HepG2 (cell line): ENCODE data around the gene NRP1. TPM values are rescaled to one million over a fixed set of nuclear protein-coding genes. Genes with fewer than 3 reads are reported as not detected.

Experiments
- ATAC-seq: fragments of 200-7000 bp; cut with Tn5 transposase; 3 replicates; pipeline ENCODE4 v1.9.1; 2020; ENCODE audit warnings: mild to moderate bottlenecking, moderate library complexity
- BruUV-seq: library from RNA; stranded (reverse); fragments of 400-500 nt; replicated peaks from 2 replicates; lab custom pipeline; 2021; lab: Mats Ljungman, UMichigan
- CTCF ChIA-PET: fragments of 300-600 bp; formaldehyde crosslinking; extraction: SDS; loops from one replicate; lab custom pipeline; 2021; ENCODE audit warnings: low total read pairs, inconsistent platforms, low intra/inter-chr PET ratio; lab: Yijun Ruan, JAX
- POLR2A ChIA-PET: fragments of 350-600 bp; sonication (Branson Sonifier 250); formaldehyde crosslinking; loops from one replicate; lab custom pipeline; 2020; ENCODE audit warnings: antibody characterized with exemption, inconsistent platforms; lab: Yijun Ruan, JAX
- DNase-seq: peaks from one replicate; pipeline ENCODE4 v3.0.0-alpha.2; 2015; ENCODE audit warnings: low spot score
- FAIRE-seq: peaks from 3 replicates; lab custom pipeline; 2011; peaks lifted over from hg19 to GRCh38; lab: Jason Lieb, UNC
- H2AFZ ChIP-seq: one replicate; pipeline ENCODE4 v1.6.1; 2011; ENCODE audit warnings: low read length, inconsistent platforms
- H3K27ac ChIP-seq: fragments of 300-600 bp; 3 replicates; pipeline ENCODE4 v1.8.0; 2011; ENCODE audit warnings: mixed run types, mild to moderate bottlenecking, mixed read lengths, low read length, inconsistent platforms; ENCODE audit not compliant: insufficient read depth; ENCODE audit errors: extremely low read length
- H3K27me3 ChIP-seq, 2 experiments: fragments of 200-600 bp in 1 of 2; 2 replicates in 1 of 2; 3 replicates in 1 of 2; pipeline versions ENCODE4 v1.6.0 to v1.8.0; 2011; ENCODE audit warnings: low read length in 2 of 2, mild to moderate bottlenecking in 2 of 2, moderate library complexity in 2 of 2, inconsistent platforms in 1 of 2; ENCODE audit not compliant: insufficient read depth in 2 of 2, control insufficient read depth in 1 of 2
- H3K36me3 ChIP-seq, 2 experiments: fragments of 200-600 bp in 1 of 2; replicated peaks in 1 of 2; 2 replicates in 1 of 2; 3 replicates in 1 of 2; pipeline versions ENCODE4 v1.5.1 to v1.8.0; 2011; ENCODE audit warnings: low read length in 2 of 2, inconsistent platforms in 1 of 2; ENCODE audit not compliant: insufficient read depth in 2 of 2, control insufficient read depth in 1 of 2
- H3K4me1 ChIP-seq: 2 replicates; pipeline ENCODE4 v1.5.1; 2012; ENCODE audit warnings: low read length, inconsistent platforms; ENCODE audit not compliant: insufficient read depth
- H3K4me2 ChIP-seq: 2 replicates; pipeline ENCODE4 v1.6.0; 2011; ENCODE audit warnings: low read depth, low read length, inconsistent platforms
- H3K4me3 ChIP-seq, 3 experiments: fragments of 200-600 bp in 1 of 3; sonication (generic), shearing (Covaris generic) in 1 of 3; replicated peaks in 1 of 3; 2 replicates each; pipeline ENCODE4 v1.5.1; 2011 to 2016; ENCODE audit warnings: low read length in 3 of 3, inconsistent platforms in 2 of 3, low read depth in 2 of 3, mild to moderate bottlenecking in 2 of 3, control low read depth in 1 of 3, mixed read lengths in 1 of 3; ENCODE audit not compliant: insufficient read depth in 1 of 3
- H3K79me2 ChIP-seq: one replicate; pipeline ENCODE4 v1.6.1; 2011; ENCODE audit warnings: low read length, inconsistent platforms; ENCODE audit not compliant: insufficient read depth
- H3K9ac ChIP-seq: 2 replicates; pipeline ENCODE4 v1.6.0; 2011; ENCODE audit warnings: mild to moderate bottlenecking, low read depth, low read length, inconsistent platforms; ENCODE audit not compliant: insufficient read depth
- H3K9me3 ChIP-seq: 2 replicates; pipeline ENCODE4 v1.5.1; 2012; ENCODE audit warnings: mild to moderate bottlenecking, low read length
- H4K20me1 ChIP-seq: 2 replicates; pipeline ENCODE4 v1.6.0; 2011; ENCODE audit warnings: inconsistent platforms, mild to moderate bottlenecking, low read length, moderate library complexity; ENCODE audit not compliant: insufficient read depth
- DPF2 ChIP-seq: sonication (generic); formaldehyde crosslinking; IDR thresholded peaks from 2 replicates; pipeline ENCODE4 v1.4.0; 2020; ENCODE audit warnings: mild to moderate bottlenecking, low read depth, missing genetic modification reagents, borderline replicate concordance
- ELF1 ChIP-seq: sonication (generic); formaldehyde crosslinking; IDR thresholded peaks from 2 replicates; pipeline ENCODE4 v1.4.0; 2020; ENCODE audit warnings: missing genetic modification reagents
- GFI1 ChIP-seq: sonication (generic); formaldehyde crosslinking; IDR thresholded peaks from 2 replicates; pipeline ENCODE4 v1.5.0; 2020; ENCODE audit warnings: missing genetic modification reagents, mild to moderate bottlenecking, borderline replicate concordance
- KLF15 ChIP-seq: sonication (generic); formaldehyde crosslinking; IDR thresholded peaks from 2 replicates; pipeline ENCODE4 v1.8.1; 2023; ENCODE audit warnings: borderline replicate concordance, mild to moderate bottlenecking, inconsistent platforms, missing genetic modification reagents, mixed read lengths
- MBD4 ChIP-seq: IDR thresholded peaks from 2 replicates; pipeline ENCODE4 v1.6.1; 2012; ENCODE audit warnings: low read length, inconsistent platforms, borderline replicate concordance
- POLR2AphosphoS2 ChIP-seq: IDR thresholded peaks from 2 replicates; pipeline ENCODE4 v1.6.1; 2011; ENCODE audit warnings: low read depth, low read length, improper control_type of control experiment
- POLR2G ChIP-seq: fragments of 200-400 bp; formaldehyde crosslinking; IDR thresholded peaks from 2 replicates; pipeline ENCODE4 v1.6.1; 2018; ENCODE audit warnings: mild to moderate bottlenecking, low read depth, low read length, moderate library complexity
- SIX4 ChIP-seq: sonication (generic); formaldehyde crosslinking; IDR thresholded peaks from 2 replicates; pipeline ENCODE4 v1.4.0; 2020; ENCODE audit warnings: missing genetic modification reagents
- ZHX2 ChIP-seq, 2 experiments: sonication (generic) in 1 of 2; formaldehyde crosslinking in 1 of 2; IDR thresholded peaks; 2 replicates each; pipeline versions ENCODE4 v1.6.1 to v1.9.0; 2014 to 2022; ENCODE audit warnings: antibody characterized with exemption in 1 of 2, borderline replicate concordance in 1 of 2, inconsistent platforms in 1 of 2, low read depth in 1 of 2, missing genetic modification reagents in 1 of 2
- ZNF235 ChIP-seq: sonication (generic); formaldehyde crosslinking; IDR thresholded peaks from 2 replicates; pipeline ENCODE4 v1.8.1; 2023; ENCODE audit warnings: mild to moderate bottlenecking, missing genetic modification reagents, borderline replicate concordance
- ZNF530 ChIP-seq: sonication (generic); formaldehyde crosslinking; IDR thresholded peaks from 2 replicates; pipeline ENCODE4 v1.5.0; 2020; ENCODE audit warnings: low read depth, mild to moderate bottlenecking, missing genetic modification reagents
- ZNF883 ChIP-seq: sonication (generic); formaldehyde crosslinking; IDR thresholded peaks from 2 replicates; pipeline ENCODE4 v1.5.1; 2020; ENCODE audit warnings: mild to moderate bottlenecking, missing genetic modification reagents; ENCODE audit errors: not compliant biosample characterization
- WGBS: methylation state at CpG from one replicate; pipeline ENCODE4 v1.1.6; 2017; ENCODE audit warnings: low lambda C conversion rate; 5-methylcytosine and 5-hydroxymethylcytosine counted together
- in situ Hi-C: cut with HindIII; loops from 2 replicates; pipeline ENCODE4 v1.10.0; 2017; ENCODE audit warnings: low pct_unique_long_range_greater_than_20kb; ENCODE audit not compliant: extremely low pct_ligation_motif_present
- intact Hi-C: fragments of 100-400 bp; cut with micrococcal nuclease; formaldehyde crosslinking; loops from one replicate; pipeline ENCODE4 v1.10.0; 2022; ENCODE audit not compliant: unreplicated experiment
- polyA plus RNA-seq, 8 experiments: library from polyadenylated mRNA; depleted of rRNA in 3 of 8; stranded (reverse) in 7 of 8; unstranded in 1 of 8; fragments of >200 nt; fragmentation: Illumina TruSeq in 4 of 8; extraction: Trizol in 4 of 8; gene quantifications; 2 replicates each; pipeline versions ENCODE4 v1.2.1 to v1.2.3, GENCODE V29; 2011 to 2016; ENCODE audit warnings: low read depth in 4 of 8, missing spikeins in 1 of 8, mixed read lengths in 1 of 8; ENCODE audit not compliant: insufficient read depth in 1 of 8
- total RNA-seq, 5 experiments: library from RNA; depleted of rRNA; stranded (reverse); fragments of >200 nt; fragmentation: Illumina TruSeq; extraction: Trizol; gene quantifications; 2 replicates each; pipeline ENCODE4 v1.2.3, GENCODE V29; 2016; ENCODE audit warnings: low read depth in 1 of 5
- TF ChIP-seq, protein P1 (sequence below): sonication (generic); formaldehyde crosslinking; IDR thresholded peaks from 2 replicates; pipeline ENCODE4 v1.4.0; 2020; ENCODE audit warnings: missing genetic modification reagents, borderline replicate concordance

NRP1 gene
- total and polyA plus RNA-seq, 2 of the 13 experiments (the other 11 are each of a cell fraction or from before 2014, with no cell fraction given), result 5.3 to 5.8 TPM

- TF ChIP-seq ZHX2 (IDR thresholded peaks at IDR 0.05; ENCODE audit: low read depth) (no peak), ZHX2 (CRISPR knock-in tag; IDR thresholded peaks at IDR 0.05; ENCODE audit: borderline replicate concordance) (no peak)
- TF ChIP-seq, all 625 proteins: peak for 0
Observed at GRCh38 chr10:33298110-33298509, 36.4 kb downstream of the NRP1 start (continued).

DNA sequence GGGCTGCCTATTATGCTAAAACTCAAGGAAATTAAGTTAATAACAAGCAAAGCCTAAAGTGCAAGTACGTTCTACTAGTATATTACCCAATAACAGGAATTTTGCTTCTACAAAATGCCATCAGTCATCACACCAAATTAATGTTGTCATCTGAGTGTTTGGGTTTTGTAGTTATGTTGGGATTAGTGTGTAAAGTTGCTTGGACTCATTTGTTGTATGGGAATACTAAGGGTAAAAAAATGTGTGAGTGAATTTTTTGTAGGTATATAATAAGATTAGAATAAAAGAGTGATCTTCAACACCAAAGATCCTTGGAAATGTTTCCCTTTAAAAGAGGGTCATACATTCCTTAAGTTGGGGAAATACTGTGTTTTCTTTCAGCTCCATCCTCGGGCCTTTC lies 38.6 kb downstream of the NRP1 start:
- peaks cover 0 to 3% of the 10 kb centered on the region in 2 experiments; a peak in 1 of 5 replicates for H3K36me3 ChIP-seq
- no peak overlapping the region for H3K9ac ChIP-seq
- no TSS peak for BruUV-seq
- CTCF ChIA-PET, result no interaction called here
- H3K4me1 ChIP-seq, result peaks cover 42% of the 10 kb centered on the region
- FAIRE-seq, result no peak
- H3K27ac ChIP-seq, result no peak overlapping the region
- intact Hi-C loops, result no loop called here
- TF ChIP-seq ZNF883 (CRISPR knock-in tag), result no peak
- no peak for TF ChIP-seq POLR2AphosphoS2
- no peak for TF ChIP-seq KLF15 (CRISPR knock-in tag)
- TF ChIP-seq ZNF530 (CRISPR knock-in tag), result no peak
- TF ChIP-seq SIX4 (CRISPR knock-in tag), result no peak
- no peak for TF ChIP-seq POLR2G
- no peak for TF ChIP-seq GFI1 (CRISPR knock-in tag)
- TF ChIP-seq ZNF235, result no peak
- no peak for TF ChIP-seq ELF1 (CRISPR knock-in tag)
- TF ChIP-seq MBD4, result no peak
- TF ChIP-seq, protein P1, sequence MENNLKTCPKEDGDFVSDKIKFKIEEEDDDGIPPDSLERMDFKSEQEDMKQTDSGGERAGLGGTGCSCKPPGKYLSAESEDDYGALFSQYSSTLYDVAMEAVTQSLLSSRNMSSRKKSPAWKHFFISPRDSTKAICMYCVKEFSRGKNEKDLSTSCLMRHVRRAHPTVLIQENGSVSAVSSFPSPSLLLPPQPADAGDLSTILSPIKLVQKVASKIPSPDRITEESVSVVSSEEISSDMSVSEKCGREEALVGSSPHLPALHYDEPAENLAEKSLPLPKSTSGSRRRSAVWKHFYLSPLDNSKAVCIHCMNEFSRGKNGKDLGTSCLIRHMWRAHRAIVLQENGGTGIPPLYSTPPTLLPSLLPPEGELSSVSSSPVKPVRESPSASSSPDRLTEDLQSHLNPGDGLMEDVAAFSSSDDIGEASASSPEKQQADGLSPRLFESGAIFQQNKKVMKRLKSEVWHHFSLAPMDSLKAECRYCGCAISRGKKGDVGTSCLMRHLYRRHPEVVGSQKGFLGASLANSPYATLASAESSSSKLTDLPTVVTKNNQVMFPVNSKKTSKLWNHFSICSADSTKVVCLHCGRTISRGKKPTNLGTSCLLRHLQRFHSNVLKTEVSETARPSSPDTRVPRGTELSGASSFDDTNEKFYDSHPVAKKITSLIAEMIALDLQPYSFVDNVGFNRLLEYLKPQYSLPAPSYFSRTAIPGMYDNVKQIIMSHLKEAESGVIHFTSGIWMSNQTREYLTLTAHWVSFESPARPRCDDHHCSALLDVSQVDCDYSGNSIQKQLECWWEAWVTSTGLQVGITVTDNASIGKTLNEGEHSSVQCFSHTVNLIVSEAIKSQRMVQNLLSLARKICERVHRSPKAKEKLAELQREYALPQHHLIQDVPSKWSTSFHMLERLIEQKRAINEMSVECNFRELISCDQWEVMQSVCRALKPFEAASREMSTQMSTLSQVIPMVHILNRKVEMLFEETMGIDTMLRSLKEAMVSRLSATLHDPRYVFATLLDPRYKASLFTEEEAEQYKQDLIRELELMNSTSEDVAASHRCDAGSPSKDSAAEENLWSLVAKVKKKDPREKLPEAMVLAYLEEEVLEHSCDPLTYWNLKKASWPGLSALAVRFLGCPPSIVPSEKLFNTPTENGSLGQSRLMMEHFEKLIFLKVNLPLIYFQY (CRISPR knock-in tag), result no peak
- no peak for TF ChIP-seq DPF2 (CRISPR knock-in tag)
- TF ChIP-seq, all 625 proteins: peak for 0
- DNase-seq (no peak), ATAC-seq (no peak)
- POLR2A ChIA-PET, result no interaction called here
- H3K27me3 ChIP-seq, result no peaks in the 10 kb centered on the region
- 92% methylated on average over 2 of the region's 2 CpGs for WGBS
- no peaks in the 10 kb centered on the region for H3K79me2 ChIP-seq
- no peak overlapping the region for H3K4me2 ChIP-seq
- no peaks in the 10 kb centered on the region for H4K20me1 ChIP-seq
- no peaks in the 10 kb centered on the region for H3K9me3 ChIP-seq
- no peak overlapping the region for H3K4me3 ChIP-seq
- in situ Hi-C loops, result no loop called here
- no peak overlapping the region for H2AFZ ChIP-seq
